OCI-LY7 (cell line): Measurements from ENCODE around the gene REC8. TPM values are rescaled to one million over a fixed set of nuclear protein-coding genes. Genes with fewer than 3 reads are reported as not detected.
A peak's percentile ranks its signal among the peaks of the same experiment; 100 is the strongest.

ENCODE experiments used
- BruUV-seq: library from RNA; stranded (reverse); fragments of 400-500 nt; replicated peaks from 2 replicates; lab custom pipeline; 2021; lab: Mats Ljungman, UMichigan
- CTCF ChIA-PET: fragments of 300-600 bp; sonication (Branson Sonifier 250); formaldehyde crosslinking; loops from one replicate; lab custom pipeline; 2022; ENCODE audit warnings: antibody characterized with exemption; ENCODE audit not compliant: unreplicated experiment; lab: Charles Lee
- POLR2A ChIA-PET: fragments of 300-600 bp; sonication (Branson Sonifier 250); formaldehyde crosslinking; loops from one replicate; lab custom pipeline; 2022; ENCODE audit warnings: antibody characterized with exemption; lab: Charles Lee
- DNase-seq: peaks from one replicate; pipeline ENCODE4 v3.0.0-alpha.2; 2015; ENCODE audit warnings: low spot score
- H2AFZ ChIP-seq: fragments of 200-600 bp; sonication (generic), shearing (Covaris generic); 2 replicates; pipeline ENCODE4 v1.6.1; 2014; ENCODE audit warnings: mild to moderate bottlenecking, antibody characterized with exemption, low read length, moderate library complexity
- H3K27ac ChIP-seq: fragments of 200-600 bp; sonication (generic); 2 replicates; pipeline ENCODE4 v1.5.1; 2014; ENCODE audit warnings: mixed run types, low read depth, mild to moderate bottlenecking, moderate library complexity, low read length, inconsistent platforms; ENCODE audit not compliant: poor library complexity, severe bottlenecking
- H3K36me3 ChIP-seq: fragments of 200-600 bp; sonication (generic); 2 replicates; pipeline ENCODE4 v1.6.1; 2014; ENCODE audit warnings: mild to moderate bottlenecking, antibody characterized with exemption, low read length, moderate library complexity, mixed read lengths; ENCODE audit not compliant: insufficient read depth
- H3K4me1 ChIP-seq: fragments of 200-600 bp; sonication (generic); 2 replicates; pipeline ENCODE4 v1.5.1; 2014; ENCODE audit warnings: mild to moderate bottlenecking, low read length; ENCODE audit not compliant: insufficient read depth, poor library complexity, severe bottlenecking
- H3K4me2 ChIP-seq: fragments of 200-600 bp; sonication (generic); 2 replicates; pipeline ENCODE4 v1.6.1; 2014; ENCODE audit warnings: mild to moderate bottlenecking, low read length
- H3K4me3 ChIP-seq: fragments of 200-600 bp; sonication (generic); 2 replicates; pipeline ENCODE4 v1.5.1; 2014; ENCODE audit warnings: mild to moderate bottlenecking, low read depth, low read length; ENCODE audit not compliant: poor library complexity, severe bottlenecking
- H3K79me2 ChIP-seq: fragments of 200-600 bp; sonication (generic); 2 replicates; pipeline ENCODE4 v1.6.1; 2016; ENCODE audit warnings: low read depth, mild to moderate bottlenecking, low read length, moderate library complexity, mixed read lengths; ENCODE audit not compliant: insufficient read depth
- H3K9me2 ChIP-seq: fragments of 200-600 bp; sonication (generic); 2 replicates; pipeline ENCODE4 v1.6.1; 2016; ENCODE audit warnings: mild to moderate bottlenecking, low read length, mixed read lengths; ENCODE audit not compliant: insufficient read depth
- H3K9me3 ChIP-seq: fragments of 200-600 bp; sonication (generic); 2 replicates; pipeline ENCODE4 v1.6.1; 2014; ENCODE audit warnings: mild to moderate bottlenecking, mixed run types, low read length, mixed read lengths
- H4K20me1 ChIP-seq: fragments of 200-600 bp; sonication (generic); 2 replicates; pipeline ENCODE4 v1.6.1; 2014; ENCODE audit warnings: mild to moderate bottlenecking, antibody characterized with exemption, low read length, moderate library complexity, mixed read lengths; ENCODE audit not compliant: insufficient read depth
- EZH2phosphoT487 ChIP-seq: fragments of 200-600 bp; sonication (generic); IDR thresholded peaks from 2 replicates; pipeline ENCODE4 v1.6.1; 2018; ENCODE audit warnings: low read depth, borderline replicate concordance, mild to moderate bottlenecking, mixed run types, antibody characterized with exemption, low read length, moderate library complexity, mixed read lengths
- intact Hi-C: fragments of 100-400 bp; cut with micrococcal nuclease; formaldehyde crosslinking; loops from one replicate; pipeline ENCODE4 v1.10.0; 2022; ENCODE audit not compliant: unreplicated experiment
- total RNA-seq, 2 experiments: library from RNA; depleted of rRNA in 1 of 2; stranded (reverse); fragments of >200 nt in 1 of 2; shearing (Covaris generic) in 1 of 2; gene quantifications; 2 replicates each; pipeline ENCODE4 v1.2.3, GENCODE V29; 2014 to 2022
- TF ChIP-seq, protein P1 (sequence below): fragments of 200-600 bp; sonication (generic); conservative IDR thresholded peaks from 2 replicates; pipeline ENCODE4 v1.5.1; 2014; ENCODE audit warnings: mild to moderate bottlenecking, antibody characterized with exemption, low read length, moderate library complexity, mixed read lengths

Gene REC8
- total RNA-seq, 2 experiments from 2014 or later: 9.8 to 14.2 TPM

DNA sequence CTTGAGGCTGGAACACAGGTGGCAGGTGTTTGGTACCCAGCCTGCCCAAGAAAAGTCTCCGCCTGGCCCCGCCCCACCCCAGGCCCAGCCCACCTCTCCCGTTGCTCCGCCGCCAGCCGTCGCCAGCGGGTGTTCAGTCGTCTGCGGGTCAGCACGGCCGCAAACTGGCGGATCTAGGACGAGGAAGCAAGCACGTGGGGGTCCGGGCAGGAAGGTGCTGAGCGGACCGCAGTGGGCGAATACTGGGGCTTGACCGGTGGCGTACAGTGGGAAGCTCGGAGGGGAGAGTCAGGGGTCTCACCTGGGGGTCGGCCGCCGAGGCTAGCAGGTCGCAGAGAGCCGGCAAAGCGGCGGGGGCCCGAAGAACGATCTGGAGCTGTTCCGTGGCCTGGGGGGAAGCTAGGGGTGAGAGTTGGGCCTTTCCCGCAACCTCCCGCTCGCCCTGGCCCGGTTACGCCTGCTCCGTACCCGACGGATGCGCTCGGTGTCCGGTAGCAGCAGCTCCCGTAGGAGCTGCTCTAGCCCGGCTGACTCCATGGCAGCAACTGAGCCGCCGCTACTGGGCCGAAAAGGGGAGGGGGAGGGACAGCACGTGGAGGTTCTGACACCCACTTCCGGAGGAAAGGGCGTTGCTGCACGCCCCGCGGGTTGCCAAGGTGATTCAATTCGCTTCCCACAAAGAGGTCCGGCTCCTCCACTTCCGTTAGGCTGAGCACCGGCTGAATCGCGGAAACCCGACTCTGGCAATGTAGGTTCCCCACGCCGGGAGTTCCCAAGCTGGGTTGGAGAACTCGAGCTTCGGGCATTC is 16.6 kb downstream of the REC8 start, which contains the start of gene IPO4:
Gene IPO4, minus strand, starts transcription at position 566 of the 808 bp plus-strand sequence. Its CDS starts 29 bp downstream, at position 537.
- Histone ChIP-seq H3K4me3 (peak within 1 kb of the TSS; percentile 85), H3K9me2 (no peaks in the 10 kb centered on the region), H2AFZ (peak within 1 kb of the TSS; percentile 19; the same call in 1 of the 2 replicates), H3K9me3 (no peaks in the 10 kb centered on the region), H3K36me3 (peaks cover 58% of the 10 kb centered on the region), H3K4me1 (peaks cover 16% of the 10 kb centered on the region), H4K20me1 (no peaks in the 10 kb centered on the region), H3K4me2 (peak within 1 kb of the TSS; percentile 93), H3K79me2 (peaks cover 11% of the 10 kb centered on the region; the same call in 1 of the 2 replicates), H3K27ac (peak within 1 kb of the TSS; percentile 26)
- DNase-seq: peak; percentile 97
- ChIA-PET CTCF (no interaction called here), POLR2A (interaction anchor here (0.6 to 0.8 kb wide), 2 partner anchors 27 to 41 kb away, joined by 3 read pairs; partner anchors contain the start of genes IRF9 and RNF31)
- no peak for TF ChIP-seq EZH2phosphoT487
- TF ChIP-seq, protein P1, sequence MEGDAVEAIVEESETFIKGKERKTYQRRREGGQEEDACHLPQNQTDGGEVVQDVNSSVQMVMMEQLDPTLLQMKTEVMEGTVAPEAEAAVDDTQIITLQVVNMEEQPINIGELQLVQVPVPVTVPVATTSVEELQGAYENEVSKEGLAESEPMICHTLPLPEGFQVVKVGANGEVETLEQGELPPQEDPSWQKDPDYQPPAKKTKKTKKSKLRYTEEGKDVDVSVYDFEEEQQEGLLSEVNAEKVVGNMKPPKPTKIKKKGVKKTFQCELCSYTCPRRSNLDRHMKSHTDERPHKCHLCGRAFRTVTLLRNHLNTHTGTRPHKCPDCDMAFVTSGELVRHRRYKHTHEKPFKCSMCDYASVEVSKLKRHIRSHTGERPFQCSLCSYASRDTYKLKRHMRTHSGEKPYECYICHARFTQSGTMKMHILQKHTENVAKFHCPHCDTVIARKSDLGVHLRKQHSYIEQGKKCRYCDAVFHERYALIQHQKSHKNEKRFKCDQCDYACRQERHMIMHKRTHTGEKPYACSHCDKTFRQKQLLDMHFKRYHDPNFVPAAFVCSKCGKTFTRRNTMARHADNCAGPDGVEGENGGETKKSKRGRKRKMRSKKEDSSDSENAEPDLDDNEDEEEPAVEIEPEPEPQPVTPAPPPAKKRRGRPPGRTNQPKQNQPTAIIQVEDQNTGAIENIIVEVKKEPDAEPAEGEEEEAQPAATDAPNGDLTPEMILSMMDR: no peak
- BruUV-seq: no TSS peak
- intact Hi-C loops: loop anchor here (2.0 kb wide), 3 partner anchors 28 to 54 kb away; partner anchors contain the start of genes EMC9, IRF9 and TINF2

DNA sequence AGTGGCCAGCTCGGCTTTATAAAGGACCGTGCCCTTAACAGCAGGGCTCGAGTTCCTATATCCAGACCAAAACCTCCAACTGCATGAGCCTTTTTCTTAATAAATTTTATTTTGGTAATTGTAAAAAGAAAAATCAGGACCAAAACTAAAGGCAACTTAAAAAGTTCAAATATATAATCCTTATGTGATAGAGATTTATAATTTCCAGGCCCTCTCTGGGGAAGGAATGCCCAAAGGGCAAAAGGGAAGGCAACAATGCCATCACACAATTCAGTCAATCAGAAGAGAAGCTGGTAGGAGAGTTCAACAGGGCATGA is 17.1 kb downstream of the REC8 start:
- Histone ChIP-seq H3K27ac (peak overlapping the region; percentile 26), H3K9me2 (no peaks in the 10 kb centered on the region), H3K79me2 (peaks cover 11% of the 10 kb centered on the region; the same call in 1 of the 2 replicates), H4K20me1 (no peaks in the 10 kb centered on the region), H3K4me3 (peak overlapping the region; percentile 85), H2AFZ (peak overlapping the region; percentile 19; the same call in 1 of the 2 replicates), H3K9me3 (no peaks in the 10 kb centered on the region), H3K4me1 (peaks cover 18% of the 10 kb centered on the region), H3K36me3 (peaks cover 58% of the 10 kb centered on the region), H3K4me2 (peak overlapping the region; percentile 93)
- ChIA-PET POLR2A (interaction anchor here (0.6 kb wide), 1 partner anchor 28 kb away, joined by 3 read pairs; the partner anchor contains the start of gene IRF9), CTCF (no interaction called here)
- BruUV-seq: no TSS peak
- intact Hi-C loops: loop anchor here (2.0 kb wide), 3 partner anchors 28 to 54 kb away; partner anchors contain the start of genes EMC9, IRF9 and TINF2
- TF ChIP-seq, protein P1: no peak
- no peak for DNase-seq
